Choroid plexus epithelial cell (primary cell): ENCODE data around the gene GABRG3.

ENCODE experiments used
- DNase-seq: peaks from one replicate; pipeline ENCODE4 v3.0.0-alpha.2; 2010; ENCODE audit warnings: low read depth
- H3K4me3 ChIP-seq: 2 replicates; pipeline ENCODE4 v1.5.1; 2011; ENCODE audit warnings: low read depth, mild to moderate bottlenecking, control low read depth, low read length, moderate library complexity
- CTCF ChIP-seq: conservative IDR thresholded peaks from 2 replicates; pipeline ENCODE4 v1.5.1; 2011; ENCODE audit warnings: low read depth, mild to moderate bottlenecking, control low read depth, inconsistent platforms, low read length, moderate library complexity

GABRG3 gene

GRCh38 chr15:27111323-27111722 lies 140.3 kb downstream of the GABRG3 start:
- DNase-seq = no peak
- no peak overlapping the region for H3K4me3 ChIP-seq
- no peak for TF ChIP-seq CTCF

- no peak overlapping the region for H3K4me3 ChIP-seq
- no peak for DNase-seq
- TF ChIP-seq CTCF = no peak
Measured at GRCh38 chr15:27114473-27114872, 143.5 kb downstream of the GABRG3 start.

GRCh38 chr15:27119695-27120266 lies 148.8 kb downstream of the GABRG3 start:
- no peak for DNase-seq
- TF ChIP-seq CTCF = no peak
- no peak overlapping the region for H3K4me3 ChIP-seq

- H3K4me3 ChIP-seq = no peak overlapping the region
- no peak for DNase-seq
- TF ChIP-seq CTCF = no peak
Measured at GRCh38 chr15:27121672-27122071, 150.7 kb downstream of the GABRG3 start.

- no peak for DNase-seq
- no peak overlapping the region for H3K4me3 ChIP-seq
- TF ChIP-seq CTCF = no peak
Measured at GRCh38 chr15:27123291-27123690, 152.3 kb downstream of the GABRG3 start.

DNA sequence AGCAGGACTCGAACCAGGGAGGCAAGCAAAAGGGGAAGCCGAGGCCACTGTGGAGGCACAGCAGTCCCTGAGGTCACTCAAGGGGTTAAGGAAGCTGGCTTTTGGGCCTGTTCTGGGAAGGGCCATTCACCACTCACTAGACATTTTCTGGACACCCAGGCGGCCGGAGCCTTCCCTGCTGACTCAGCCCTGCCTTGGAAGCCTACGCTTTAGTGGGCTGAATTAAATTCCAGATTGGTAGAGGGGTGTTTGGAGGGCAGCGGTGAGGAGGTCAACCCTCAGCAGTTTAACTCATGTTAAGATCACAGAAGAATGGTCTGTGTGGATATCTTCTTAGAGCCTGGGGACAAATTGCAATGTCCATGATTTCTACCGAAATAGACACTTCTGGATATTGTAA lies 152.8 kb downstream of the GABRG3 start:
- no peak for TF ChIP-seq CTCF
- no peak overlapping the region for H3K4me3 ChIP-seq
- no peak for DNase-seq

GRCh38 chr15:27124287-27124871 lies 153.4 kb downstream of the GABRG3 start:
- H3K4me3 ChIP-seq = no peak overlapping the region
- no peak for DNase-seq
- TF ChIP-seq CTCF = no peak
